Lower lobe of right lung (tissue), 2 donors: ENCODE results near the gene SEC22A. TPM values are rescaled to one million over a fixed set of nuclear protein-coding genes. Genes with fewer than 3 reads are reported as not detected.

Experiments used
- ATAC-seq, 2 donors: fragments of 200-7000 bp; cut with Tn5 transposase; one replicate each; pipeline ENCODE4 v1.9.1; 2020 to 2022; ENCODE audit warnings: mild to moderate bottlenecking in 2 of 2, moderate library complexity in 2 of 2
- DNase-seq: peaks from one replicate; pipeline ENCODE4 v3.0.0-alpha.2; 2020
- H3K27ac ChIP-seq: fragments of 200-600 bp; one replicate; pipeline ENCODE4 v1.8.0; 2022
- H3K27me3 ChIP-seq: fragments of 200-600 bp; one replicate; pipeline ENCODE4 v1.8.0; 2022; ENCODE audit warnings: low read depth
- H3K36me3 ChIP-seq: fragments of 200-600 bp; one replicate; pipeline ENCODE4 v1.8.0; 2022; ENCODE audit warnings: mild to moderate bottlenecking
- H3K4me1 ChIP-seq: fragments of 200-600 bp; one replicate; pipeline ENCODE4 v1.8.0; 2022
- H3K4me3 ChIP-seq: fragments of 200-600 bp; one replicate; pipeline ENCODE4 v1.8.0; 2022; ENCODE audit warnings: mild to moderate bottlenecking
- H3K9me3 ChIP-seq: fragments of 200-600 bp; one replicate; pipeline ENCODE4 v1.8.0; 2022
- CTCF ChIP-seq: fragments of 200-600 bp; IDR thresholded peaks from one replicate; pipeline ENCODE4 v1.8.0; 2022; ENCODE audit warnings: antibody characterized with exemption, mild to moderate bottlenecking
- intact Hi-C: fragments of 100-400 bp; cut with DNase I; formaldehyde crosslinking; loops from one replicate; pipeline ENCODE4 v1.11.0; 2022
- total RNA-seq: library from RNA; stranded (reverse); fragmentation: NEBNext Ultra II Directional; extraction: Animal tissue kit (Norgen Biotek cat#: 25700); gene quantifications from one replicate; pipeline ENCODE4 v1.2.1, GENCODE V29; 2021
- donor health status: DM: no; HTN: yes; CAD: no; lungs with severe emphysema.

The SEC22A gene
- total RNA-seq, 1 donor from 2014 or later: 15.5 TPM

DNA sequence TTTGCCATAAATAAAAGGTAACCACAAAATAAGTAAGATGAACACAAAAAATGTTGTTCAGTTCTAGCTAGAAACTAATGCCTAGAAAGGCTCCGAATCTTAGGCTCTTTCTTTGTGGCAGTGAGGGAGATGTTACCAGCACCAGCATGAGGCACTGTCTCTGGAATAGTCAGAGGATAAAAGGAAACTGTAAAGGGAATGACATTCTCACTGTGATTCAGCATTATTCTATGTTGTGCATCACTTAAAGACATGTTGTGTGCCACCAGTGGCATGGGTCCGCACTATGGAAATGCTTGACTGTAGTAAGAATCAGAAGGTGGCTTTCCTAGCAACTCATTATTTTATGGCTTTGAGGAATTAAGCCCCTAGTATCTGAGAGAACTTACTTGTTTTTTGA lies 70.8 kb downstream of the SEC22A start:
- ATAC-seq (no peak), DNase-seq (no peak)
- no peak for TF ChIP-seq CTCF
- Histone ChIP-seq H3K36me3 (peaks cover 11% of the 10 kb centered on the region), H3K9me3 (no peaks in the 10 kb centered on the region), H3K4me3 (no peak overlapping the region), H3K27me3 (no peaks in the 10 kb centered on the region), H3K4me1 (peaks cover 5% of the 10 kb centered on the region), H3K27ac (no peak overlapping the region)
- intact Hi-C loops: no loop called here

- TF ChIP-seq CTCF: no peak
- Histone ChIP-seq H3K4me3 (no peak overlapping the region), H3K9me3 (no peaks in the 10 kb centered on the region), H3K27me3 (no peaks in the 10 kb centered on the region), H3K36me3 (no peaks in the 10 kb centered on the region), H3K4me1 (peaks cover 5% of the 10 kb centered on the region), H3K27ac (no peak overlapping the region)
- peak; percentile 64 to 68 for ATAC-seq
- intact Hi-C loops: no loop called here
- DNase-seq: no peak
Observed at GRCh38 chr3:123275691-123276090, 73.9 kb downstream of the SEC22A start.

- H3K27me3 ChIP-seq: no peaks in the 10 kb centered on the region
- H3K4me1 ChIP-seq: peaks cover 5% of the 10 kb centered on the region
- H3K27ac ChIP-seq: no peak overlapping the region
- no peak for TF ChIP-seq CTCF
- H3K36me3 ChIP-seq: no peaks in the 10 kb centered on the region
- intact Hi-C loops: no loop called here
- ATAC-seq (no peak), DNase-seq (no peak)
- H3K9me3 ChIP-seq: no peaks in the 10 kb centered on the region
- no peak overlapping the region for H3K4me3 ChIP-seq
Observed at GRCh38 chr3:123276346-123277006, 74.7 kb downstream of the SEC22A start.

- TF ChIP-seq CTCF: no peak
- no peak for ATAC-seq
- no peak overlapping the region for H3K4me3 ChIP-seq
- H3K27ac ChIP-seq: no peak overlapping the region
- no peaks in the 10 kb centered on the region for H3K27me3 ChIP-seq
- no peak for DNase-seq
- intact Hi-C loops: no loop called here
- no peaks in the 10 kb centered on the region for H3K9me3 ChIP-seq
- H3K4me1 ChIP-seq: peaks cover 5% of the 10 kb centered on the region
- H3K36me3 ChIP-seq: no peaks in the 10 kb centered on the region
Observed at GRCh38 chr3:123277106-123277505, 75.4 kb downstream of the SEC22A start.

DNA sequence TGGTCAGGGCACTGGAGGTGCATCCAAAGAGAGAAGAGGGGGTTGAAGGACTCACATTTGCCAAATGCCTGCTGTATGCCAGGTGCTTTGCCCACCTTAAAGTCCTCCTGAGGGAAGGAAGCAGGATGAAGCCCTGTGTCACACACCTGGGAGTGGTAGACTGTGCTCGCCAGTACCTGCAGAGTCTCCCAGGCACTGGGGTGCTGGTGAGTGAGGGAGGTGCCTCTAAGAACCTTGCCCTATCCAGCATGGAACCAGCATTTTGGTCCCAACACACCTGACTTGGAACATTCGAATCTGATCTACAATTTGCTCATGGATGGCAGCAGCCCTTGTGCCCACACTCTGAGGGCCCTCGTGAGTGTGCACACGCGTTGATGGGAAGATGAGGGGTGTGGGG lies 76.7 kb downstream of the SEC22A start:
- ATAC-seq: no peak
- H3K4me1 ChIP-seq: peaks cover 5% of the 10 kb centered on the region
- TF ChIP-seq CTCF: no peak
- no peaks in the 10 kb centered on the region for H3K9me3 ChIP-seq
- no peaks in the 10 kb centered on the region for H3K36me3 ChIP-seq
- DNase-seq: no peak
- intact Hi-C loops: no loop called here
- H3K27me3 ChIP-seq: no peaks in the 10 kb centered on the region
- no peak overlapping the region for H3K27ac ChIP-seq
- no peak overlapping the region for H3K4me3 ChIP-seq
